Activated naive CD4-positive, alpha-beta T cell treated with anti-CD3 and anti-CD28 coated beads, Interleukin-2, amount 50 U/mL, for 16 hours (primary cell): ENCODE data around the gene LGMN.

Experiments
- DNase-seq: peaks from one replicate; pipeline ENCODE4 v3.0.0-alpha.2; 2020

The LGMN gene

DNA sequence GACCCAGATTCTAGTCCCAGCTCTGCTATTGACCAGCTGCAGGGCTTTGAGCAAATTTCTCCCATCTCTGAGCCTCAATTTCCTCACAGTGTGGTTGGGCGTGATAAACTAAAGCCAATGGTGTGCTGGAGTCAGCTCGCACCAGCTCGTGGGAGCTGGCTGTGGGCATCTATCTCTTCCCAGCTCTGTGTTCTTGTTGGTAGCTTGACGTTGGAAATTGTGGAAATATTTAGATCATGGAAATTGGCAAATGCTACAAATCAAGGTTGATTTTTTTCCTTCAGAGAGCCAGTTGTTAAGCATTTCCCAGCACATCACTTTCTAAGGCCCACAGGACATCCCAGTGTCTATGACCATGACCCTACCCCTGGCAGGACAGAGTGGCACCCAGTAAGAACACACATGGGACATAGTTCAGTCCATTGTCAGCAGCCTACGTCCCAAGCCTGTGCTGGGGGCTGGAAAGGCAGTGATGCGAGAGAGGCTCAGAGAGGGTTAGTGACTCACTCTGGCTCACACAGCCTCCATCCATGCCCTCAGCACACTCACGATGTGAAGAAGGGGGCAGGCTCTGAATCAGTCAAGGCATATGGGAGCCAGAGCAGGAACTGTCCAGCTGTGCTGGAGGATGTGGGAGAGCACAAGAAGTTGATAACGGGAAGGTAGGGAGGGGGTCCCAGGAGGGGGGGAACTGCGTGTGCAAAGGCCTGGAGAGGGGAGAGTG lies 77.6 kb downstream of the LGMN start:
- DNase-seq, result no peak

DNA sequence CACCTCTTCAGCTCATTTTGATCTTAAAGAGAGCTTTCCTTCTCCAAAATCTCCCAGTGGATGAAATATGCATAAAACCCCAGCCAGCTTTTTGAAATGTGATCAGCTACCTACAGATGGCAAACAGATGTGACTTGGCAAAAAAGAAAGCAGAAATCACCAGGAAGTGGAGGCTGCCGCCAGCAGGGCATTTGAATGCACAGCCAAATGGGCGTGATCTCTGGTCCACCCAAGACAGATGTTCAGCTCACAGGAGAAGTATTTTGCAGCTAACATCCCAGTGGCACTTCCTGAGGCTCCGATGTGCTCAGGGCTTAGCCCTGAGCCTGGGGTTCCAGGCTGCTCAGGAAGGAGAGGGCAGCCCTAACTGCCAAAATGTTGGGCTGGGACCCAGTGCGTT lies 78.3 kb downstream of the LGMN start:
- no peak for DNase-seq

DNA sequence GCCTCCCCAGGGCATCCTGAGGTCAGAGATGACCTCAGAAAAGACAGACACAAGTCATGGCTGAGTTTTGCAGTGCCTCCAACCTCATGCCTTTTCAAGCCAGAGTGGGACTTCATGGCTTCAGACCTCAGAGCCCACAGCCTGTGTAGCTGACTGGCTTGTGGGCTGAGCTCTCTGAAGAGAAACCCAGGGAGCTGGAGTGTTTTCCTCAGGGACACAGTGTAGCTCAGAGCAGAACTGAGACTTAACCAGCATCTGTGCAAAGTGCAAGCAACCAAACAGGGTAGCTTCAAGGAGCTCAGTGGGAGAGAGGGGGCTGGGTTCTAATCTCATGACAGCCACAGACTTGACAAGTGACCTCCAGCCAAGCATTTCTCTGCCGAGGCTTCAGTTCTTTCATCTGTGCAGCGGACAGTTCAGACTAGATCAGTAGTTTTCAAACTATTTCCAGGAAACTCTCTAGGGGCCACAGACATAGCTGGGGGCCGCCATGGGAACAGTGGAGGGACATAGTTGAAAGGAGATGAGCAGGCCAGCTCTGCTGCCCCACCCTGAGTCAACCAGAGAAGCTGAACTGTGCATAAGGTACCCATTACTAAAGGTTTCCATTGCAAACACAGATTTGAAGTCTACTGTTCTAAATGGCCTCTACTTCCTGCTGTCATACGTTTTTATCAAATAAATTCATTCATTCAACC lies 80.0 kb downstream of the LGMN start:
- DNase-seq, result no peak

DNA sequence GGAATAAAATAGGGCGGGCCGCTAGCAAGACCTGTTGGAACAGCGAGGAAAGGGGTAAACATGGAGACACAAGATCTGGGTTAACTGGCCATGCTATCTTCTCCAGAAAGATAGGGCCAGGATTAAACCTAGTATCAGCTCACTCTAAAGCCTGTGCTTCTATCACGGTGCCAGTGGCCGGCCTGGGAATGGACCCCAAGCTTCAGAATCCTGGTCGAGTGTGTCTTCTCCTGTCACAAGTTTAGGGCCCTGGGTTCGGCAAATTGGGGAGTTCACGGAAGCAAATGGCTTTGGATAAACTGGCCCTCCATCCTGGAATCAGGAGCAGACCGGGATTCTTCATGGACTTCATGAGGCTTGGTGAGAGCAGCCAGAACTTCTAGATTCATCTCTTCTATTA lies 82.2 kb downstream of the LGMN start:
- no peak for DNase-seq

DNA sequence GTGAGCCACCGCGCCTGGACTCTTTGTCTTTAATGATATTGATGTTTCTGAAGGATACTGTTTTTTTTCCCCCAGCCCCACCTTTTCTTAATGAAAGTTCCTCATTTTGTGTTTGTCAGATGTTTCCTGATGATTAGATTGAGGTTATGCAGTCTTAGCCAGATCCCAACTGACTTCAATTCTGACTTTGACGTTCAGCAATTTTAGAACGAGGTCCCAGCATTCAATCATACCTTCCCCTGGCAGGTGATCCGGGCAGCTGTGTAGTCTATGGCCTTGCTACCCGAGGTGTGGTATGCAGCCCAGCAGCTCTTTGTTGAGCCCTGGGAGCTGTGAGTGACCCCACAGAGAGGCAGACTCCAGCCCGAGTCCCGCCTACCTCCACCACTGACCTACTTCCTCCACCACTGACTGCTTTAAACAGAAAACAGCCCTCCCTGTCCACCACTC lies 82.7 kb downstream of the LGMN start:
- no peak for DNase-seq

DNA sequence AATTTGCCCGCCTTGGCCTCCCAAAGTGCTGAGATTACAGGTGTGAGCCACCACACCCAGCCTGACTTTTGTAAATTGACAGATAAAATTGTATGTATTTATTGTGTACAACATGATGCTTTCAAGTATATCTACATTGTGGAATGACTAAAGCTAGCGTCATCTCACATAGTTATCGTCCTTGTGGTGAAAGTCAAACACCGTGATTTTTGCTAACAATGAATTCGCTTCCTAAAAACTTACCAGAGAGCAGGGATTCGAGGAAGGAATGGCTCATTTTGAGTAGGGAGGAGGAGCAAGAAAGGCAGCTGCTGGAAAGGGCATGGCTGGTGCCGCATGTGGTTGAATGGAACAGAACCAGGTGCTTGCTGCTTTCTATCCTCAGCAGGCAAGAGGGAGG lies 85.4 kb downstream of the LGMN start:
- no peak for DNase-seq

DNA sequence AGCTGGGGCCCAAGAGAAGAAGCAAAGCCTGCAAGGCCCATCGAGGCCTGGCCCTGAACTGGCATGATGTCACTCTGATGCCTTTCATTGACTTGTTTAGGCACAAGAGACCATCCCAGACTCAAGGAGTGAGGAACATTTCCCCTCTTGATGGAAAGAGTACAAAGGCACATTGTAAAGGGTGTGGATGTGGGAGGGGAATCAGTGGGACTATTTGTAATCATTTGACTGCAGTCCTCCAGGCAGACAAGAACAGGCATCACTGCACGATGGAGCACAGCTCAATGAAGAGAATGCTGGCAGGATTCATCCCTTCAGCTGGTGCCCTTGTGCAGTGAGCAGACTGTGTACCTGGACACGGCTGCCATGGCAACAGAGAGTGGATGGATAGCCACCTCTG lies 87.9 kb downstream of the LGMN start:
- DNase-seq, result no peak

DNA sequence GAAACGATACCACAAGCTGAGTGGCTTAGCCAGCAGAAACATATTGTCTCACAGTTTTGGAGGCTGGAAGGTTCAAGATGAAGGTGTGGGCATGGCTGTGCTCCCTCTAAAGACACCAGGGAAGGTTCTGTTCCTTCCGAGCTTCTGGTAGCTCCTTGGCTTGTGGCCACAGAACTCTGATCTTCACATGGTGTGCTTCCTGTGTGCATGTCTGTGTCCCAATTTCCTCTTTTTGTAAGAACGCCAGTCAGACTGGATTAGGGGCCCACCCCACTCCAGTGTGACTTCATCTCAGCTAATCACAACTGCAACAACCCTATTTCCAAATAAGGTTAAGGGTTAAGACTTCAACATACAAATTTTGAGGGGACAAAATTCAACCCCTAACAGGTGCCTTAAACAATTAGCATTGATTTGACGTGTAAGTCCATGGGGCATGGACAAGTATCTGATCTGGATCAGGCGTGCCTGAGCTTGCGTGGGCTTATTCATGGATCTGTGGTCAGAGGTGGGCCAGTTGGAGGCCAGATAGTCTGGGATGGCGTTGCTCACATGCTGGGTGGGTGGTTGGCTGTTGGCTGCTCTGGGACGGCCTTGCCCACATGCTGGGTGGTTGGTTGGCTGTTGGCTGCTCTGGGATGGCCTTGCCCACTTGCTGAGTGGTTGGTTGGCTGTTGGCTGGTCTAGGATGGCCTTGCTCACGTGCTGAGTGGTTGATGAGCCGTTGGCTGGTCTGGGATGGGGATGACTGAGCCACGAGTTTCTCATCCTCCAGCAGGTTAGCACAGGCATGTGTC lies 88.5 kb downstream of the LGMN start:
- no peak for DNase-seq

DNA sequence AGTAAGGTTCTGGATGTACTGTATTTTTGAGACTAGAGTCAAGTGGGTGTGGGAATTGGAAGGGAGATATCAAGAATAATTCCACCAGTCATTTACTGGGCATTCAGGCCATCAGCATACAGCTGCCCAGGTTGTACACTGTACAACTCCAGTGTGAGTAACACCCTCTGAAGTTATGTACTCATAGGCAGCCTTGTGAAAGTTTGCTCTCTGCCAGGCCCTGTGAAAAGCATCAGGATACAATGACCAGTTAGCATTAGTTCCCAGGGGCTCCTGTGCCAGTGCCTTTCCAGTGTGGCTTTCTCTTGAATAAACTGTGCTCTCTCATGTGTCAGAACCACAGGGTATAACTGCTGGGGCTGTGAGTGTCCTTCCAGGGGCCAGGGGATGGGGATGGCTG lies 89.7 kb downstream of the LGMN start:
- no peak for DNase-seq

DNA sequence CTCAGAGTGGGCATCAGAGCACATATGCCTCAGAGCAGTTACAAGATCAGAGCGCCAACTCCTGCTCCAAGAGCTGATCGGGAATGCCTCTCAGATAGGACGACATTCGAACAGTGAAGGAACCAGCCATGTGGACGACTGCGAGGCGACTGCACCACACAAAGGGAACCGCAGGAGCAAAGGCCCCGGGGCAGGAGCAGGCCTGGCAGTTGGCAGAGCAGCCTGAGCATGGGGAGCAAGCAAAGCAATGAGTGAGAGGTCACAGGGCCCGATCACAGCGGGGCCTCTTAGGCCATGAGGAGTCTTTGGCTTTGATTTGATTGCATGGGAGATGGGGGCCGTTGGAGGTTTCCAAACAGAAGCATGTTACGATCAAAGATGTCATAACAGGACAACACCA lies 90.3 kb downstream of the LGMN start:
- DNase-seq, result no peak

DNA sequence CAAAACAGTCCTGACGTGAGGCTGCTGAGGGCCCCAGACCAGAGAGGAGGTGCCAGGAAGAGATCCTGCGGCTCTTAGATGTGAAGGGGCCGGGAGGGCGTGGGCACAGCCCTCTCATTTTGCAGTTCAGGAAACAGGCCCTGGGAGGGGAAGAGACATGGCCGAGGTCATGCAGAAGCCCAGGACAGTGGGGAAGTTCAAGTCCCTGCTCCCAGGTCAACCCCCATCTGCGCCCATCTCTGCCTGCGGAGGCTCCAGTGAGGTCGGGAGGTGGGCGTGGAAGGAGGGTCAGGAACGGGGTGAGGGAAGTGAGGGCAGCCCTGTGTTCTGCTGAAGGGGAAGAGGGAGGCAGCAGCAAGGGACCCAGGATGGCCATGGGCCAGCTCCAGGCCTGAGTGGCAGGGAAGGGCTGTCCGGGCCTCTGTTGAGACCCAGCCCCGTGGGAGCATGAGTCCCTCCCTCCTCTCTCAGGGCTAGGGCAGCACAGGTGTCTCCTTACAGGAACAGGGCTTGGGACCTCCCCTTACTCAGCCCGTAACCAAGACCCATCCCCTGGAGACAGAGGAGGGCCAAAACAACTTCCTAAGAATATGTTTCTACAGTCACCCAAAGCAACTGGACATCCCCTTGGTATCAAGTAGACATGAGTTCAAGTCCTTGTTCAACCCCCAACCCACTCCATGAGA lies 90.8 kb downstream of the LGMN start:
- no peak for DNase-seq

DNA sequence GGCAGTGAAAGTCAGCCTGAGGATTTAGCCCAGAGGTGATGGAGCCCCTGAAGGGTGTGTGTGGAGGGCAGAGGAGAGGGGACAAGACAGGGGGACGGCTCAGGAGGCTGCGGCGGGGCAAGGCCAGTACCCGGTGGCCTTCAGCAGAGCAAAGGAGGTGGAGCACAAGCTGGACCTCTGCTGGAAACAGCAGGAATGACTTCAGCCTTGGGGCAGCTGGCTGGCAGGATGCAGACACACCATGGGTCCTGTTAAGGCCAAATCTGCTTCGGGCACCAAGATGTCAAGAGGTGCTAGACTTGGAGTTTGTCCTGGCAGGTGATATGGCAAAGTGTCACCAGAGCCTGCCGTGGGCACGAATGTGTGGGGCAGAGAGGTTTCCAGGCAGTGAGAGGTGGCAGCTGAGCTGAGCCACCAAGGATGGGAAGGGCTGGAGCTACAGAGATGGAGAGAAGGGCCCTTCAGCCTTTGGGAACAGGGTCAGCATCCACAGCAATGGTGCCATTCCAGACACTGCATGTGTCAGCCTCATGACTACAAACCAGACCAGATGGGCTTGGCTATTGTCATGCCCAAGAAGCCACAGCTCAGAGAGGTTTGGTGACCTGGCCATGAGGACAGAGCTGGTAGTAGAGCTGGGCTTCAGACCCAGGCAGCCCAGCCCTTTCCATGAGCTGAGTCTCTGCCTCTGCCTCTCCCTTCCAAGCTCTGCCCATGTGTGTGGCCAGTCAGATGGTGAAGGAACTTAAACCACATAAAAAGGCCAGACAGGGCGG lies 91.9 kb downstream of the LGMN start:
- no peak for DNase-seq

DNA sequence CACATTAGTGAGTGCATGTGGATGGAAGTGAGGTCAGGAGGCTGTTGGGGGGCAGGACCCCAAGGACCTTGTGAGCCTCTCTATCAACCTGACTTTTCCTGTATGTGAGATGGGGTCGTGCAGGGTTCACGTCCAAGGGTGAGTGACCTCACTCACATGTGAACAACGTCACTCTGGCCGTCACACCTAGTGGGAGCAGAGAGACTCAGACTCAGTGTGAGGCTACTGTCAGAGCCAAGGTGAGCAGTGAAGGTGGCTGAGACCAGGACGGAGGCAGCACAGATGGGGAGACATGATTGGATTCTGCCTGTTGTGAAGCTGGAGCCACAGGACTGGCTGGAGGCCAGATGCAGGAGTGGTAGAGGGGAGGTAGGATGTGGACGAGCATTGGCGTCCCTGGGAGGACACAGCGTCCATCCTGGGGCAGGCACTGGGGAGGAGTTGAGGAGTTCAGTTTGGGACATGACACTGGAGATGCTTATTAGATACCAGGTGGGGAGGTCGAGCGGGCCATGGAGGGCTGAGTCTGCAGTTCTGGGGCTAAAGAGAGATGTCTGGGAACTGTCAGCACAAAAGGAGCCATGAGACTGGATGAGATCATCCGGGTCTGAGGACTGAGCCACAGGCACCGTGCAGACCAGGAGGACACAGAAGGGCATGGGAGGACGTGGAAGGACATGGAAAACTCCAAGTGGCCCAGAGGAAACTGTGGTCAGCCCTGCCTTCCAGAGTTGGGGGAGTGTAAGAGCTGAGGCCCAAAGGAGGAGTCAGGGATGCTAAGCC lies 92.8 kb downstream of the LGMN start:
- no peak for DNase-seq

DNA sequence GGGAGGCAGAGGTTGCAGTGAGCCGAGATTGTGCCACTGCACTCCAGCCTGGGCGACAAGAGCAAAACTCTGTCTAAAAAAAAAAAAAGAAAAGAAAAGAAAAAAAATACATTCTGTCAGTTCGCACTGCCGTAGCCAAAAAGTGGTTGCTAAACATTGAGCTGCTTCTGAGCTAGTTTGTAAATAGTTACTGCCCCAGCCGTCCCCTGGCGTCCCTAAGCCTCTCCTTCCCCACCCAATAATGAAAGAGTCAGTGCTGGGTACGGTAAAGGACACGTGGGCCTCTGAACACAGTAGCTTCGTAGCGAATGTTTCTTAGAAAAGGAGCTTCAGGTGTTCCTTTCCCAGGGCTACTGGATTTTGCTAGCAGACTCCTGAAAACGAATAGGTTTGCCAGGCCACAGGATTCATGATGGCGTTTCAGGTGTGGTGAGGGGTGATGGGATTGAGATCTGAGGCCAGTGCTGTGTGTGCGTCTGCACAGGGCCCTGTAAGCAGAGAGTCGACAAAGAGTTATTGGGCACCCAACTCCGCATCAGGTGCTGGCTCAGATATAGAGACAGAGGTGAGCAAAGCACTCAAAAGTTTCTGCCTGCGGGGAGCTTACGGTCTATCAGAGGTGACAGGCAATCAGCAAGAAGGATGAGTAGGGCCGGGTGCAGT lies 94.1 kb downstream of the LGMN start:
- DNase-seq, result no peak
